GM23248 (cell line): Measurements from ENCODE around the gene CMTM7. TPM values are rescaled to one million over a fixed set of nuclear protein-coding genes. Genes with fewer than 3 reads are reported as not detected.

Source experiments
- DNase-seq: peaks from one replicate; pipeline ENCODE4 v3.0.0-alpha.2; 2015
- H2AFZ ChIP-seq: fragments of 200-600 bp; sonication (generic); 2 replicates; pipeline ENCODE4 v1.6.1; 2016; ENCODE audit warnings: antibody characterized with exemption
- H3F3A ChIP-seq: fragments of 200-600 bp; sonication (generic); 2 replicates; pipeline ENCODE4 v1.6.1; 2016; ENCODE audit warnings: mild to moderate bottlenecking, antibody characterized with exemption, mixed run types; ENCODE audit not compliant: insufficient read depth
- H3K27ac ChIP-seq: fragments of 200-600 bp; sonication (generic); 2 replicates; pipeline ENCODE4 v1.5.1; 2016; ENCODE audit warnings: mild to moderate bottlenecking
- H3K27me3 ChIP-seq: fragments of 200-600 bp; sonication (generic); replicated peaks from 2 replicates; pipeline ENCODE4 v1.6.1; 2016; ENCODE audit warnings: mild to moderate bottlenecking; ENCODE audit not compliant: insufficient read depth
- H3K36me3 ChIP-seq: fragments of 200-600 bp; sonication (generic); 2 replicates; pipeline ENCODE4 v1.6.1; 2016; ENCODE audit warnings: low read depth, mild to moderate bottlenecking
- H3K4me1 ChIP-seq: fragments of 200-600 bp; sonication (generic); 2 replicates; pipeline ENCODE4 v1.6.1; 2016; ENCODE audit warnings: mild to moderate bottlenecking; ENCODE audit not compliant: insufficient read depth
- H3K4me2 ChIP-seq: fragments of 200-600 bp; sonication (generic); one replicate; pipeline ENCODE4 v1.6.1; 2016; ENCODE audit warnings: mild to moderate bottlenecking; ENCODE audit not compliant: unreplicated experiment
- H3K4me3 ChIP-seq: fragments of 200-600 bp; sonication (generic); 2 replicates; pipeline ENCODE4 v1.5.1; 2016; ENCODE audit warnings: mild to moderate bottlenecking
- H3K79me2 ChIP-seq: fragments of 200-600 bp; sonication (generic); 2 replicates; pipeline ENCODE4 v1.6.1; 2016; ENCODE audit warnings: mild to moderate bottlenecking; ENCODE audit not compliant: insufficient read depth
- H3K9ac ChIP-seq: fragments of 200-600 bp; sonication (generic); 2 replicates; pipeline ENCODE4 v1.6.1; 2016; ENCODE audit warnings: mild to moderate bottlenecking
- H3K9me2 ChIP-seq: fragments of 200-600 bp; sonication (generic); 2 replicates; pipeline ENCODE4 v1.6.1; 2016; ENCODE audit warnings: mixed run types, mild to moderate bottlenecking, moderate library complexity; ENCODE audit not compliant: insufficient read depth
- H3K9me3 ChIP-seq: fragments of 200-600 bp; sonication (generic); one replicate; pipeline ENCODE4 v1.6.1; 2017; ENCODE audit warnings: low read depth
- H4K20me1 ChIP-seq: fragments of 200-600 bp; sonication (generic); 2 replicates; pipeline ENCODE4 v1.6.0; 2016; ENCODE audit not compliant: insufficient read depth
- EZH2 ChIP-seq: fragments of 200-600 bp; sonication (generic); IDR thresholded peaks from 2 replicates; pipeline ENCODE4 v1.6.1; 2018; ENCODE audit warnings: antibody characterized with exemption, mild to moderate bottlenecking; ENCODE audit not compliant: insufficient read depth, poor library complexity, severe bottlenecking
- EZH2phosphoT487 ChIP-seq: fragments of 200-600 bp; sonication (generic); IDR thresholded peaks from 2 replicates; pipeline ENCODE4 v1.6.1; 2018; ENCODE audit warnings: antibody characterized with exemption, moderate library complexity, mild to moderate bottlenecking, low read depth; ENCODE audit not compliant: insufficient read depth
- WGBS, 2 experiments: methylation state at CpG; one replicate each; pipeline ENCODE4 v1.1.6; 2015 to 2017; ENCODE audit warnings: low lambda C conversion rate in 2 of 2, low coverage in 1 of 2; ENCODE audit errors: missing lambda C conversion rate in 2 of 2; 5-methylcytosine and 5-hydroxymethylcytosine counted together
- in situ Hi-C: fragments of 300-500 bp; cut with MboI; formaldehyde crosslinking; loops from 2 replicates; pipeline ENCODE4 v1.15.0; 2020
- polyA plus RNA-seq: library from polyadenylated mRNA; unstranded; fragments of >200 nt; fragmentation: Nextera tagmentation; extraction: Ambion mirVana; gene quantifications from 2 replicates; pipeline ENCODE4 v1.2.1, GENCODE V29; 2016
- total RNA-seq: library from RNA; depleted of rRNA; stranded (reverse); fragments of >200 nt; shearing (Covaris generic); gene quantifications from 2 replicates; pipeline ENCODE4 v1.2.3, GENCODE V29; 2014

Gene CMTM7
- total and polyA plus RNA-seq, 2 experiments from 2014 or later: 6.3 to 23.0 TPM

DNA sequence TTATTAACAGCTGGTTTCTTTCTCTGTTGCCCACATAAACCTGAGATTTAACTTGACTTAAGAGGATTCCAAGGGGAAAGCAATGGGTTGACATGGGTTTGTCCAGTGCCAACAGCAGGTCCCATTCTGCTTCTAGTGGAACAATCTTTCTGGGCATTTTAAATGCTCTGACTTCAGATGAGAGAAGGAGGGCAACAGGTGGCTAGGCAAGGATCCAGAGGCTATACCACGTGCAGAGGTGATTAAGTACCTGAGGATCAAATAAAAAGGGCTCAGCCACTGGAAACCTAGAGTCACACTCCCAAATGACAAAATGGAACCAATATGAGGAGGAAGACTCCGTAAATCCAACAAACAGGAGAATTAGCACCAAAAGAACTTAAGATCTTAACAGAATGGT lies 82.5 kb downstream of the CMTM7 start:
- Histone ChIP-seq H3K27me3 (no peaks in the 10 kb centered on the region), H2AFZ (no peak overlapping the region), H3K27ac (no peak overlapping the region), H3K4me1 (peaks cover 14% of the 10 kb centered on the region), H3F3A (peaks cover 14% of the 10 kb centered on the region), H3K79me2 (peaks cover 14% of the 10 kb centered on the region; the same call in 1 of the 2 replicates), H3K9me2 (no peaks in the 10 kb centered on the region), H4K20me1 (0 out of 2 replicates have a peak, but pooled peaks cover 4% of the 10 kb centered on the region), H3K4me3 (no peak overlapping the region), H3K36me3 (no peaks in the 10 kb centered on the region), H3K9me3 (no peaks in the 10 kb centered on the region), H3K4me2 (no peak overlapping the region), H3K9ac (no peak overlapping the region)
- in situ Hi-C loops: loop anchor here (10.0 kb wide), 1 partner anchor 179 kb away; no protein-coding TSS in a partner anchor
- 98 to 100% methylated on average over 2 of the region's 2 CpGs for WGBS, 2 experiments
- no peak for DNase-seq
- TF ChIP-seq EZH2phosphoT487: no peak
- TF ChIP-seq EZH2: no peak

DNA sequence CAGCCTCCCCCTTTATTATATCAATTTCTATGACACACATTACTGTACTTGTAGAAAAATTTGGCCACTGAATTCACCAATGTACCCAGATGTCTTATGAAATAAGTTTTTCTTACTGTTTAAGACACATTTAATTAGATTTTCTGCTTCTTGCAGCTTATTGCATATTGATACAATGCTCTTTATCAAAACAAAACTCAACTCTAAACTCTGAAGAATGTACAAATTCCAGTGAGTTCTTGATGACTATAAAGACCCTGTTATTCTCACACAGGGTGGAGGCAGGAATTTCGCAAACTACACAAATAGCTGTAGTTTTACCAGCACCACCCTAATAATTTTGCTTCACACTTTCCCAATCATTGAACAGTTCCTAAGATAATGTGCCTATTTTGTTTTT lies 89.0 kb downstream of the CMTM7 start:
- no peaks in the 10 kb centered on the region for H4K20me1 ChIP-seq
- H2AFZ ChIP-seq: no peak overlapping the region
- in situ Hi-C loops: no loop called here
- H3K27ac ChIP-seq: peak overlapping the region; percentile 49
- H3K36me3 ChIP-seq: peaks cover 15% of the 10 kb centered on the region
- no peak for TF ChIP-seq EZH2phosphoT487
- TF ChIP-seq EZH2: no peak
- no peak overlapping the region for H3K9ac ChIP-seq
- no peak overlapping the region for H3K4me3 ChIP-seq
- DNase-seq: peak; percentile 35
- H3K9me2 ChIP-seq: no peaks in the 10 kb centered on the region
- peaks cover 18% of the 10 kb centered on the region; the same call in 1 of the 2 replicates for H3K79me2 ChIP-seq
- no peak overlapping the region for H3K4me2 ChIP-seq
- 71 to 73% methylated on average over 1 of the region's 1 CpG for WGBS, 2 experiments
- peaks cover 11% of the 10 kb centered on the region for H3K4me1 ChIP-seq
- H3F3A ChIP-seq: peaks cover 15% of the 10 kb centered on the region; the same call in 1 of the 2 replicates
- no peaks in the 10 kb centered on the region for H3K9me3 ChIP-seq
- no peaks in the 10 kb centered on the region for H3K27me3 ChIP-seq

DNA sequence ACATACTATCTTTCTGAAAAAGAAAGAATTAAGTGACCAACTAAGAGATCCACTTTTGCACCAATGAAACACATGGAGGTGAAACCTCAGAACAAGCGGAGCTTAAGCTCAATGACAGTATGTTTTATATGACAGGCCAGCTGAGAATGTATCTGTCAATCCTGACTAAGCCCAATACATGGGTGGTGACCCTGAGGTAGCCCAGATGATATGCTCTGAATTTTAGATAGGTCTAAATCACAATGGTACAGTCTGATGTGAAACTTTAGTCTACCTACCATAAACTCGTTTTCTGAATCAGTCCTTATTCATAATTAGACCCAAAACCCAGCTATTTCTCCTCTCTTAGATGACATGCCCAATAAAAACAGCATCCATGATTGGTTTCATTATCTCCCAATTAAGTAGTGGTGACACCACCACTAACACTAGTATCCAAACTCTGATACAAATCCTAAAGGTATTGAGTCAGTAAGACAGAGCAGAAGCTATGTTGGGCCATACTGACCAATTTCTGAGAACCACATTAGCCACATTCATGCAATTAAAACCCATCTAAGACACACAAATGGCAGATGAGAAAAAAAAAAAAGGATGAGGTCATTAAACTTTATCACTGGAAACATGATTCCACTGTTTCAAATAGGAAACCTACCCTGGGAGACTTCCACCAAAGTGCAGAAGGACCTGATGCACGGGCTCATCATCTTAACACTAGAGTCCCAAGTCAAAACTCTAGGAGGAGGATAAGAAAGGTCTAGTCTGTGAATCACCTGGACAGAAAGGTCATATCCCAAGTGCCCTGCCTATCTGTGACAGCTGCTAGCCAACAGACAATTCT lies 90.4 kb downstream of the CMTM7 start:
- in situ Hi-C loops: no loop called here
- 89 to 95% methylated on average over 3 of the region's 3 CpGs for WGBS, 2 experiments
- Histone ChIP-seq H3K36me3 (peaks cover 27% of the 10 kb centered on the region), H3K27me3 (no peaks in the 10 kb centered on the region), H3F3A (peaks cover 15% of the 10 kb centered on the region; the same call in 1 of the 2 replicates), H3K9me3 (no peaks in the 10 kb centered on the region), H3K9ac (no peak overlapping the region), H4K20me1 (no peaks in the 10 kb centered on the region), H3K4me3 (no peak overlapping the region), H2AFZ (no peak overlapping the region), H3K27ac (no peak overlapping the region), H3K4me1 (peaks cover 11% of the 10 kb centered on the region), H3K79me2 (peaks cover 13% of the 10 kb centered on the region; the same call in 1 of the 2 replicates), H3K9me2 (no peaks in the 10 kb centered on the region), H3K4me2 (no peak overlapping the region)
- no peak for TF ChIP-seq EZH2phosphoT487
- no peak for TF ChIP-seq EZH2
- no peak for DNase-seq

DNA sequence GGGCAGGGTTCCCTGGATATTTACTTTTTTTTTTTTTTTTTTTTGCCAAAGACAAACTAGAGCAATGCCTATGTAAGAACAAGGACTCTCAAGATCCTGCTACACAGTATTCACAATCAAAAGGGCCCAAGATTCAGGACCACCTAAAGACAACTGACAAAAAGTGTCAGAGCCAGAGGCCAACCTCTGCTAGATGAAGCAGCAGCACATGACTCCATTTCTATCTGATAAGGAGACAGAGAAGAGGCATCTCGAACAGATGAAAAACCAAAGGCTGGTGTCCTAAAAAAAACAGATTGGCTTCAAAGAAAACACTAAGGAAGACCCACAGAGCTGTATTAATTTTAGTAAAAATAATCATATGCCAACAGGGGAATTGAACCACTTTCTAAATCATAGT lies 91.0 kb downstream of the CMTM7 start:
- Histone ChIP-seq H3K9ac (no peak overlapping the region), H3K4me2 (no peak overlapping the region), H3K79me2 (peaks cover 10% of the 10 kb centered on the region; the same call in 1 of the 2 replicates), H3F3A (peaks cover 15% of the 10 kb centered on the region; the same call in 1 of the 2 replicates), H3K9me2 (no peaks in the 10 kb centered on the region), H3K4me3 (no peak overlapping the region), H3K36me3 (peaks cover 34% of the 10 kb centered on the region), H4K20me1 (no peaks in the 10 kb centered on the region), H3K9me3 (no peaks in the 10 kb centered on the region), H3K27me3 (no peaks in the 10 kb centered on the region), H3K4me1 (peaks cover 11% of the 10 kb centered on the region), H2AFZ (no peak overlapping the region), H3K27ac (no peak overlapping the region)
- in situ Hi-C loops: no loop called here
- WGBS, 2 experiments: 95 to 97% methylated on average over 1 of the region's 1 CpG
- TF ChIP-seq EZH2phosphoT487 (no peak), EZH2 (no peak)
- no peak for DNase-seq
